Motor neuron (in vitro differentiated cells): Measurements from ENCODE around the gene RARG. TPM values are rescaled to one million over a fixed set of nuclear protein-coding genes. Genes with fewer than 3 reads are reported as not detected.

Source experiments
- ATAC-seq, 8 experiments: fragments of 200-7000 bp; cut with Tn5 transposase; replicated peaks in 6 of 8; 2 replicates each; pipeline ENCODE4 v1.8.0; 2021; ENCODE audit warnings: mild to moderate bottlenecking in 8 of 8, moderate library complexity in 8 of 8
- H3K27ac ChIP-seq, 2 donors: fragments of 250-450 bp; sonication (Bioruptor Pico); 2 replicates each; pipeline ENCODE4 v1.9.0; 2021; ENCODE audit warnings: antibody characterized with exemption in 2 of 2, mild to moderate bottlenecking in 2 of 2, moderate library complexity in 1 of 2
- H3K4me1 ChIP-seq, 2 donors: fragments of 250-450 bp; sonication (Bioruptor Pico); replicated peaks in 1 of 2; 2 replicates each; pipeline ENCODE4 v1.6.1; 2021; ENCODE audit warnings: antibody characterized with exemption in 2 of 2, mild to moderate bottlenecking in 2 of 2, moderate library complexity in 1 of 2
- H3K4me3 ChIP-seq, 5 donors: fragments of 250-450 bp; sonication (Bioruptor Pico); 2 replicates each; pipeline ENCODE4 v1.9.0; 2021; ENCODE audit warnings: antibody characterized with exemption in 5 of 5, mild to moderate bottlenecking in 5 of 5, moderate library complexity in 4 of 5
- WGBS, 10 experiments: fragments of 450-650 bp; shearing (Covaris generic); methylation state at CpG; one replicate each; pipeline ENCODE4 v1.0.0; 2022; 5-methylcytosine and 5-hydroxymethylcytosine counted together
- in situ Hi-C, 9 experiments: fragments of 400-800 bp; cut with MboI; loops; one replicate each; pipeline ENCODE4 v1.15.0; 2021; ENCODE audit warnings: low sequenced_read_pairs in 9 of 9, low pct_unique_long_range_greater_than_20kb in 2 of 9; ENCODE audit not compliant: unreplicated experiment in 9 of 9
- total RNA-seq, 8 experiments: library from RNA; unstranded; fragments of 300-600 nt; gene quantifications; 2 replicates each; pipeline versions ENCODE4 v1.2.3 to v1.2.4, GENCODE V29; 2022

The RARG gene
- 10 to 100 TPM in 3 of 8 experiments, 1 to 10 TPM in 4, under 1 TPM in 1; 0.33 to 37.3 (median 4.2) TPM for total RNA-seq

DNA sequence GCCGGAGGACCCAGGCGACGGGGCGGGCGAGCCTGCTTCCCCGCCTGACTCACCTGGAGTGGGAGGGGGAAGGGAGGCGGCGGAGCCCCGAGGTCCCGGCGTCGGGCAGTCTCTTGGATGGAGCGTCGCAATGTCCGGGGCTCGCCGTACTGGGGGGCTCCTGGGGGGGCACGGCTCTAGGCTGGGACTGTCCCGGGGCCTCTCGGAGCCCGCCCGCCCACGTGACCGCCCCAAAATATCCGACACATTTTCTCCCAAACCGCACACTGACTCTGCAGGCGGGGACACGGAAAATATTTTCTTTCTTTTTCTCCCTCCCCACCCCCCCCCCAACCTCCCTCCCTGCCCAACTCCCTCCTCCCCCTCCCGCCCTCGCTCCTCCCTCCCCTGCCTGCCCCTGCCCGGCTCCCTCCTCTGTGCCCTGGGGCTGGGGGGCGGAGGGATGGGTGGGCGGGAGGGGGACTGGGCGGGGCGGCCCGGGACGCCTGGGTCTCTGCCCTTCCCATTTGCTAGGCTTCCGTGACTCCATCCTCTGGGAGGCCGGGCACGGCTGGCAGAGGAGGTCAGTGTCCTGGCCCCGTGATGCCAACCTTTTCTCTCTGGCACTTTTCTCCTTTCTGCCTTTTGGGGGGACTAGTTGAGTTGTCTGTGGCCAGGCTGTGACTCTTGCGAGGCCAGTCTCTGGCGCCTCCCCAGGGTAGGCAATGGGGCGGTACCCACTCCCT, at the start of gene RARG:
Gene RARG, minus strand, starts transcription at position 289 of the 725 bp plus-strand sequence. CDS start 4,664 bp downstream, outside the sequence.
- 0 to 60% methylated on average over 2 of the region's 44 CpGs; no CpG with 5 or more reads in 8 of the 10 experiments for WGBS, 10 experiments
- Histone ChIP-seq H3K4me1 (peaks cover 28 to 33% of the 10 kb centered on the region in 2 donors), H3K4me3 (peak within 1 kb of the TSS in 1 of 5 donors; percentile 19), H3K27ac (no peak within 1 kb of the TSS)
- in situ Hi-C loops, result no loop called here
- peak; percentile 38 to 78 (median 54) for ATAC-seq

GRCh38 chr12:53279888-53280498, 48.0 kb upstream of the RARG start:
- 90 to 100% (median 95%) methylated on average over 2 to 7 of the region's 9 CpGs; no CpG with 5 or more reads in 1 of the 10 experiments for WGBS, 10 experiments
- Histone ChIP-seq H3K4me3 (no peak overlapping the region), H3K27ac (no peak overlapping the region), H3K4me1 (no peaks in the 10 kb centered on the region)
- no peak for ATAC-seq
- in situ Hi-C loops, result loop anchor here in 3 of 9 experiments (10.0 to 25.0 kb wide), 2 partner anchors 65 to 93 kb away; partner anchors contain the start of genes CSAD (in 1 of the 3) and ZNF740 (in 1 of the 3)

GRCh38 chr12:53279283-53279869, 47.4 kb upstream of the RARG start:
- ATAC-seq, result peak in 1 of 8 experiments; percentile 56
- in situ Hi-C loops, result loop anchor here in 1 of 9 experiments (25.0 kb wide), 1 partner anchor 92 kb away; the partner anchor contains the start of genes CSAD and ZNF740
- Histone ChIP-seq H3K4me3 (no peak overlapping the region), H3K4me1 (no peaks in the 10 kb centered on the region), H3K27ac (no peak overlapping the region)
- WGBS, 10 experiments, result 83% methylated on average over 1 of the region's 3 CpGs; no CpG with 5 or more reads in 9 of the 10 experiments

- H3K4me3 ChIP-seq, result no peak overlapping the region
- H3K4me1 ChIP-seq, result no peaks in the 10 kb centered on the region
- 90 to 100% (median 94%) methylated on average over 1 to 8 of the region's 9 CpGs; no CpG with 5 or more reads in 3 of the 10 experiments for WGBS, 10 experiments
- no peak for ATAC-seq
- in situ Hi-C loops, result loop anchor here in 1 of 9 experiments (25.0 kb wide), 1 partner anchor 91 kb away; the partner anchor contains the start of genes CSAD and ZNF740
- no peak overlapping the region for H3K27ac ChIP-seq
These were observed 46.0 kb upstream of the RARG start for GRCh38 chr12:53277981-53278380.

- no peak for ATAC-seq
- no peak overlapping the region for H3K27ac ChIP-seq
- in situ Hi-C loops, result loop anchor here in 1 of 9 experiments (25.0 kb wide), 1 partner anchor 89 kb away; the partner anchor contains the start of genes CSAD and ZNF740
- H3K4me1 ChIP-seq, result no peaks in the 10 kb centered on the region
- no peak overlapping the region for H3K4me3 ChIP-seq
- WGBS, 10 experiments, result 88 to 96% (median 90%) methylated on average over 2 to 7 of the region's 11 CpGs; no CpG with 5 or more reads in 7 of the 10 experiments
These were observed 44.5 kb upstream of the RARG start for GRCh38 chr12:53276511-53276910.

DNA sequence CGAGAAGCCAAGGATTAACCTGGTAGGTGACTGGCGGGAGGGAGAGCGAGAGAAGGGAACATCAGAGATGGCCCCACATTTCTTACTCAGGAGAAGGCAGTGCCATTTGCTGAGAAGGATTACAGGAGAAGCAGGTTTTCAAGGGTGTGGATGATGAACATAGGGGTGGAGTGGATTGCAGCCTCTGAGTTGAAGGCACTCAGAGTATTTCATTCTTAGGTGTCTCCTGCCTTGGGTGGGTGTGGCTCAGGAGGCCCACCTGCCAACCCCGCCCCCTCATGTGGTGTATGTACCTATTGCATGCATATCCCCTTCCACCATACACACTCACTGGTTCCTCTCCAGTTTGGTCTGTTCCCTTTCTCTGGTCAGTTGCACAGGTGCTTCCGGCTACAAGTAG, 42.4 kb upstream of the RARG start:
- in situ Hi-C loops, result no loop called here
- no peak overlapping the region for H3K27ac ChIP-seq
- H3K4me1 ChIP-seq, result no peaks in the 10 kb centered on the region
- ATAC-seq, result no peak
- 80 to 100% (median 100%) methylated on average over 1 to 3 of the region's 5 CpGs; no CpG with 5 or more reads in 3 of the 10 experiments for WGBS, 10 experiments
- no peak overlapping the region for H3K4me3 ChIP-seq

DNA sequence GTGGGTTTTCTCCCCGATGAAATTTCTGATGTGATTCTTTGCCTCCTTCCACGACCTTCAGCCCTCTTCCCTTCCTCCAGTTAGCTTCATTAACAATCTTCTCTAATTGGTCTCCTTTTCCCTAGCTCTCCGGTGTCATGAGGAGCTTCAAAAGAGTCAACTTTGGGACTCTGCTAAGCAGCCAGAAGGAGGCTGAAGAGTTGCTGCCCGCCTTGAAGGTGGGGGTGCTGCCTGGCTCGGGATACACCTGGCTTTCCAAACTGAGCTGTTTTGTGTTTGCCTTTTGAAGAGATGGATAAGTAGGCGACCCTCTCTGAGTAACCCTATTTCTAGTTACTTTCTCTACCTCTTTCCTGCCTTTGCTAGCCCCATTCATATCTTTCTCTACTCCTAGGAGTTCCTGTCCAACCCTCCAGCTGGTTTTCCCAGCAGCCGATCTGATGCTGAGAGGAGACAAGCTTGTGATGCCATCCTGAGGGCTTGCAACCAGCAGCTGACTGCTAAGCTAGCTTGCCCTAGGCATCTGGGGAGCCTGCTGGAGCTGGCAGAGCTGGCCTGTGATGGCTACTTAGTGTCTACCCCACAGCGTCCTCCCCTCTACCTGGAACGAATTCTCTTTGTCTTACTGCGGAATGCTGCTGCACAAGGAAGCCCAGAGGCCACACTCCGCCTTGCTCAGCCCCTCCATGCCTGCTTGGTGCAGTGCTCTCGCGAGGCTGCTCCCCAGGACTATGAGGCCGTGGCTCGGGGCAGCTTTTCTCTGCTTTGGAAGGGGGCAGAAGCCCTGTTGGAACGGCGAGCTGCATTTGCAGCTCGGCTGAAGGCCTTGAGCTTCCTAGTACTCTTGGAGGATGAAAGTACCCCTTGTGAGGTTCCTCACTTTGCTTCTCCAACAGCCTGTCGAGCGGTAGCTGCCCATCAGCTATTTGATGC, 36.9 kb upstream of the RARG start:
- peak in 3 of 8 experiments; percentile 27 to 46 (median 27) for ATAC-seq
- in situ Hi-C loops, result no loop called here
- H3K27ac ChIP-seq, result no peak overlapping the region
- WGBS, 10 experiments, result 0 to 100% (median 28%) methylated on average over 2 to 10 of the region's 20 CpGs; no CpG with 5 or more reads in 1 of the 10 experiments
- peak overlapping the region; percentile 51 to 95 (median 63) for H3K4me3 ChIP-seq
- H3K4me1 ChIP-seq, result peaks cover 0 to 5% of the 10 kb centered on the region in 2 donors

- 0 to 2% (median 0%) methylated on average over 1 to 32 of the region's 58 CpGs; no CpG with 5 or more reads in 1 of the 10 experiments for WGBS, 10 experiments
- H3K4me3 ChIP-seq, result peak within 1 kb of the TSS; percentile 51 to 95 (median 63)
- in situ Hi-C loops, result no loop called here
- H3K27ac ChIP-seq, result no peak within 1 kb of the TSS
- peak; percentile 94 to 97 (median 96) for ATAC-seq
- peaks cover 0 to 5% of the 10 kb centered on the region in 2 donors for H3K4me1 ChIP-seq
These were observed 36.1 kb upstream of the RARG start, which contains the start of gene ESPL1 for GRCh38 chr12:53267999-53268629. Gene ESPL1, plus strand, starts transcription at chr12:53268299. Its CDS starts 468 bp downstream, at chr12:53268767.

DNA sequence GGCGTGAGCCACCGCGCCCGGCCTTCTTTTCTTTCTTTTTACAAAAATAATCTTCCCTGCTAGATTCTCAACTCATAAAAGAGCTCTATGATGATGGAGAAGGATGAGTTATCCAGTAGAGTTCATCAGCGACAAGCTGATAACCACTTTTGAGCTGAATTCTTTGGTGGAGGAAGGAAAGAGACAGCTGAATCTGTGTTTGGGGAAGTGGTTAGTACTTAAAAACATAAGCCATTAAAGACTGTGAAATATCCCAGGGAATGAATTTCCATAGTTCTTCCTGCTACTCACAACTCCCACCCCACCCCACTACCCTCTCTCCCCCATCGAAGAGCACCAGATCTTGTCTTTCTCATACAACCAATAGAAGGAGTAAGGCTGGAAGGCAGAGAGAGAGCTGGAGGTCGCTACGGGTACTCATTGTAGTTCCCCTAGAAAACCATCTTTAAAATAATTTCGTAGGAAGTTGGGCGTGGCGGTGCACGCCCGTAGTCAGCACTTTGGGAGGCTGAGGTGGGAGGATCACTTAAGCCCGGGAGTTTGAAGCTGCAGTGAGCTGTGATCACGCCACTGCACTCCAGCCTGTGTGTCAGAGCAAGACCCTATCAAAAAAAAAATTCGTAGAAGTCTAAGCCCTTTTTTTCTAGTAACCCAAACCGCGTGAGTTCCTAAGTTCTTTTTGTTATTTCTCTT, 35.4 kb upstream of the RARG start:
- peaks cover 0 to 5% of the 10 kb centered on the region in 2 donors for H3K4me1 ChIP-seq
- in situ Hi-C loops, result no loop called here
- peak overlapping the region; percentile 51 to 95 (median 63) for H3K4me3 ChIP-seq
- peak in 7 of 8 experiments; percentile 10 to 30 (median 19) for ATAC-seq
- 2 to 100% (median 79%) methylated on average over 1 to 13 of the region's 18 CpGs; no CpG with 5 or more reads in 1 of the 10 experiments for WGBS, 10 experiments
- H3K27ac ChIP-seq, result no peak overlapping the region

DNA sequence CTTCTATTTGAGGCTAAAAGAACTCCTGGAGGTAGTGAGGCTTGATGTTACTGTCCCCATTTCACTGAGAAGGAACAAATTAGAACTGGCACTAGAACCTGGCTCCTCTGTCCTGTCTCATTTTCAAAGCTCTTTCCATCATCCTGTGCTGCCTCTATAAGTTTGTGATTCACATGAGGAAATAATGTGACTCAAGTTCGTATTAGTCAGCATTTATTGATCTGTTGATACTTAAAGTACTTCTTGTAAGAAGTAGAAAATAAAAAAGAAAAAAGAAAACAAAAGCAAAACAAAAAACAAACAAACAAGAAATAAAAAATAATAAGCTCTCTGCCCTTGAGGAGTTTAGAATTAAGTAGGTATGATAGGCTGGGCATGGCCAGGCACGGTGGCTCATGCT, 33.8 kb upstream of the RARG start:
- Histone ChIP-seq H3K27ac (no peak overlapping the region), H3K4me3 (no peak overlapping the region), H3K4me1 (peaks cover 0 to 5% of the 10 kb centered on the region in 2 donors)
- in situ Hi-C loops, result no loop called here
- 22 to 88% (median 61%) methylated on average over 1 to 2 of the region's 2 CpGs; no CpG with 5 or more reads in 1 of the 10 experiments for WGBS, 10 experiments
- no peak for ATAC-seq

- no peak overlapping the region for H3K27ac ChIP-seq
- in situ Hi-C loops, result no loop called here
- WGBS, 10 experiments, result 50 to 100% (median 90%) methylated on average over 1 to 5 of the region's 6 CpGs; no CpG with 5 or more reads in 1 of the 10 experiments
- H3K4me3 ChIP-seq, result no peak overlapping the region
- ATAC-seq, result no peak
- no peaks in the 10 kb centered on the region for H3K4me1 ChIP-seq
These were observed 27.9 kb upstream of the RARG start for GRCh38 chr12:53259891-53260290.
